D341Med (cell line): ENCODE data around the gene CCDC138.

Experiments used
- DNase-seq: peaks from one replicate; pipeline ENCODE4 v3.0.0; 2012; ENCODE audit warnings: low spot score

Gene CCDC138

GRCh38 chr2:108825736-108826135 lies 39.2 kb downstream of the CCDC138 start:
- no peak for DNase-seq

GRCh38 chr2:108829578-108830310 lies 43.2 kb downstream of the CCDC138 start:
- no peak for DNase-seq

DNA sequence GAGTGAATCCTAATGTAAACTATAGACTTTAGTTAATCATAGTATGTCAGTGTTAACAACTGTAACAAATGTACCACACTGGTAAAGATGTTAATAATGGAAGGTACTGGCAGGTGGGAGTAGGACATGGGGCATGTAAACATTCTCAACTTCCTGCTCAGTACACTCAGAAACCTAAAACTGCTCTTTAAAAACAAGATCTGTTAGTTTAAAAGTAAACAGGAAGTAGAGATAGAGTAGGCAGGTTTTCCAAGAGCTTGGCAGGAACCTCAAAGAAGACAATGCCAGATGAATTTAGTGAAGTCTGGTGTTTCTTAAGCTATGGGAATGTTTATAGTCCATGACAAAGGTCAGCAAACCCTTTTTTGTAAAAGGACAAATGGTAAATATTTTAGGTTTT lies 46.6 kb downstream of the CCDC138 start:
- DNase-seq, result no peak

DNA sequence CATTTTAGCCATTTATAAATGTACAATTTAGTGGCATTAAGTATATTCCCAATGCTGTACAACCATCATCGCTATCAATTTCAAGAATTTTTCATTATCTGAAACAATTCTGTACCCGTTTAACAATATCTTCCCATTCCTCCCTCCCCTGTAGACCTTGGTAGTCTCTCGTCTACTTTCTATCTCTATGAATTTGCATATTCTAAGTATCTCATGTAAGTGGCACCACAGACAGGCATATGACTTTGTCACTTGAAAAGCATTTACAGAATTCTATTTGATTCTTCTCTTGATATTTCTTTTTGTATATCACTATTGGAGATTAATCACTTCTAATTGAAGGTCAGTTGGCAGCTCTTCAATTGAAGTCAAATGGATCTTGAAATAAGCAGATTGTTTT lies 48.0 kb downstream of the CCDC138 start:
- no peak for DNase-seq

DNA sequence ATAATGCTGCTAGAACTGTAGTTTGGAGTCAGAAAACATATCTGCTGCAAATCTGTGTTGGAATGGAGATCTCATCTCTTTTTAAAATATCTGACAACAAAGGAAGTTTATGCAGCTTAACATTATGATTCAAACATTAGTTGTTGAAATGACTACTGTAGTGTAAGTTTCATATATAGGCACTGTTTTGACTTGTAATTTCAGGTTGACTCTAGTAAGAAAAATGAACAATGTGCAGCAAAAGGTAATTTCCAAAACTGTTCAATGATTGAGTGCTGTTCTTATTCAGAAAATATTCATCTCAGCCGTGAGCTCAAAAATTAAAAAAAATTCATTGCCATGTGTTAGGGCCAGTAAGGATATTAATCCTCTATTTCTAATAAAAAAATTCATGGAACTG lies 48.5 kb downstream of the CCDC138 start:
- DNase-seq, result no peak

GRCh38 chr2:108837198-108837597 lies 50.6 kb downstream of the CCDC138 start:
- no peak for DNase-seq

- no peak for DNase-seq
These were observed 54.9 kb downstream of the CCDC138 start for GRCh38 chr2:108841506-108841905.

DNA sequence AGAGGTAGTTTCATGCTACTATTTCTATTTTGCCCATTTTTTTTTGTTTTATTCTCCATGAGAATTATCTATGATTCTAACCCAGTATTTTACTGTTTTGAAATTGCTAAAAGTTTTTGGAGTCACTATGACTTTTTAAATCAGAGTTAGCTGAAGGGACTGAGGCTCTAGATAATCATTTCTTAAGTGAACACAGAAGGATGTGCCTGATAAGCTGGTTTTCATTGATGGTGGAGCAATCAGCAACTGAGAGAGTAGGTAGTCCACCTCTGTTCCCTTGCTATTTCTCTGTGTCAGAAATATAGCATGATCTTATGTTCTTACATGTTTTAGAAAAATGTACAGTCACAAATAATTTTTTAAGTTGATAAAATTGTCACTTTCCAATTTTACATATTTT lies 59.4 kb downstream of the CCDC138 start:
- no peak for DNase-seq

GRCh38 chr2:108847000-108847399 lies 60.4 kb downstream of the CCDC138 start:
- no peak for DNase-seq

DNA sequence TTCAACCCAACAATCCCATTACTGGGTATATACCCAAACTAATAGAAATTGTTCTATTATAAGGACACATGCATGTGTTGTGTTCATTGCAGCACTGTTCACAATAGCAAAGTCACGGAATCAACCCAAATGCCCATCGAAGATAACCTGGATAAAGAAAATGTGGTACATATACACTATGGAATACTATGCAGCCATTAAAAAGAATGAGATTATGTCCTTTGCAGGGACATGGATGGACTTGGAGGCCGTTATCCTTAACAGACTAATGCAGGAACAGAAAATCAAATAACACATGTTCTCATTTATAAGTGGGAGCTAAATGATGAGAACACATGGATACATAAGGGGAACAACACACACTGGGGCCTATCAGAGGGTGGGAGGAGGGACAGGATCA lies 65.8 kb downstream of the CCDC138 start:
- no peak for DNase-seq

- no peak for DNase-seq
These were observed 66.8 kb downstream of the CCDC138 start for GRCh38 chr2:108853421-108853820.

DNA sequence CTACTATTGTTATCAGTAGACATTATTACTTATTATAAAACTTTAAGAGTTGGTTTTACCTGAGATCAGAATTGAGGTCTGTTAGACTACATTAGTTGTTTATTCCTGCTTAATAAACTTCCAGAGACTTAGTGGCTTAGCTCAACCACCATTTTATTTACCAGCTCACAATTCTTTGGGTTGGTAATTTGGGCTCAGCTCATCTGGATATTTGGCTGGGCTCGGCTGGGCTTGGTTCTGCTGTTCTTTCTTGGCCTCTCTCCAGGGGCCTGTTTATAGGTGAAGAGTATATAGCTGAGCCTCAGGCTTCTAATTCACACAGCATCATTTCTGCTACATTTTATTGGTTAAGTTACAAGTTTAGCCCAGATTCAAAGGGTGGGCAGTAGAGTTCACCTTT lies 67.9 kb downstream of the CCDC138 start:
- DNase-seq, result no peak

- DNase-seq, result no peak
These were observed 68.6 kb downstream of the CCDC138 start for GRCh38 chr2:108855194-108855593.

- no peak for DNase-seq
These were observed 72.3 kb downstream of the CCDC138 start for GRCh38 chr2:108858894-108859293.

DNA sequence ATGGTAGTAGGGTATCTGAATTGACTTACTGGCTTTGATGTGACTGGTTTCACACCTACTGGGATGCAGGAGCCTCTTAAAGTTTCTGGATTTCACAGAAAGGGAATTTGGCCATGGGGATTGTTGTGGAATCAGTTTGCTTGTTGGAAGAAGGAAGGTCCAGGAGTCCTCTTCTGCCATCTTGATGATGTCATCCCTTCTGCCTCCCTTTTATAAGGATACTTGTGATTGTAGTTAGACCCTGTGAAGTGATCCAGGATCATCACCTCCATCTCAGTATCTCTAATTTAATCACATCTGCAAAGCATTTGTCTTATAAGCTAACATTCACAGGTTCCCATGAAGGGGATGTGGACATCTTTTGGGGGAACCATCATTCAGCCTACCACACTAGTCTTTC lies 79.5 kb downstream of the CCDC138 start:
- no peak for DNase-seq

DNA sequence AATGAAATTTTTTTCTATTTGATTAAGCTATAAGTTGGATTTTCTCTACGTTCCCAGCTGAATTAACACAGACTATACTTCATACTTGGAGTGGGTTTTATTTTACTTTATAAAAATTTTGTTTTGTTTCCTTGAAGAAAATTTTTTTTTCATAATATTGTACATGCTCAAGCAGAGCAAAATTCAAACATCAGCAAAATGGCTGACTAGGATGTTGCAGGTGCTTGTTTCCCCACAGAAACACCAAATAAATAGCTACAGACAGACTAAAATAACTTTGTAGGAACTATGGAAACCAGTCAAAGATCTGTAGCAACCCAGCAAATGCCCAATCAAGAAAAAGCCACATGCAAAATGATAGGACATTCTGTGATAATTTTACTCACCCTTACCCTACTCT lies 82.3 kb downstream of the CCDC138 start:
- no peak for DNase-seq

DNA sequence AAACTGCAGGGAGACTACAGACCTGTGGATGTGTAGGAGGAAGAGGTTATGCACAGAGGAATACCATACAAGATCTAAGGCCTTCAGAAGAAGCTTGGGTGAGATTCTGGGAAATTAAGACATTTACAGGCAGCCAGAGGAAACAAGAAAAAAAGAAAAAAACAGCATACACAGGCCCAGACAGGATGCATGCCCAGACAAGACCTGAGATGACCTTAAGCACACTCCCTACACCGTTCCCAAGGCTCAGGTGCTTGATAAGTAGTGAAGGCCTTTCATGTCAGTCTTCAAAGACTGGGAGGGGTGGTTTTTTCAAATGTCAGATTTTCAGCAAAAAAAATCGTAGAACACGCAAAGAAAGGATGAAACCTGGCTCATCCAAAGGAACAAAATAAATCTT lies 83.0 kb downstream of the CCDC138 start:
- no peak for DNase-seq

DNA sequence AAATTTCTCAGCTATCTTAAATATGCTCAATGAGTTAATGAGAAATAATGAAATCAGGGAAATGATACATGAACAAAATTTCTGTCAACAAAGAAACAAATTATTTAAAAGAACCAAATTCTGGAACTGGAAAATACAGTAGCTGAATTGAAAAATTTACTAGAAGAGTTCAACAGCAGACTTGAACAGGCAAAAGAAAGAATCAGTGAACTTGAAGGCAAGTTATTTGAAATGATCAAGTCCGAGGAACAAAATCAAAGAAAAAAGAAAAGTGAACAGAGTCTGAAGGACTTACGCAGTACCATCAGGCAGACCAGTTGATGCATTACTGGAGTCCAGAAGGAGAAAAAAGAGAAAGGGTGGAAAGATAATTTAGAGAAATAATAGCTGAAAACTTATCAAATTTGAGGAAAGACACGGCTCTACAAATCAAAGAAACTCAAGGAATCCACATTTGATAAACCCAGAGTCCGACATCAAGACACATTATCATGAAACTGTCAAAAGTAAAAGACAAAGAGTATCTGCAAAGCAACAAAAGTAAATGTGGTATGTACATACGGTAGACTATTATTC lies 83.6 kb downstream of the CCDC138 start:
- DNase-seq, result no peak

DNA sequence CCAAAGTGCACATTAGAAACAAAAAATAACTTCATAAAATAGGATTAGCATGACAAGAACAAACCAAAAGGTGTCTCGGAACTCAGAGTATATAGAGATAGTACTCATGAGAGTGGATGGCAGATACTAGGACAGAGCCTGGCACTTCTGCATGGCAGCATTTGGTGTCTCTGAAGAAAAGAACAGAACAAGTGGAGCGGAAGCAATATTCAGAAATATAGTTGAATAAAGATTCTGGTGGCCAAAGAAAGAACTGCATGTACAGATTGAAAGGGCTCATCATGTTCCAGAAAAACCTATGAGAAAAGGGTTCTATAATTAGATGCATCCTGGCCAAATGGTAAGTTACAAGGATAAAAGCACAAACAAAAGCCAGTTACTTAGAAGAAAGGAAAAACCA lies 90.9 kb downstream of the CCDC138 start:
- no peak for DNase-seq

- DNase-seq, result no peak
These were observed 91.7 kb downstream of the CCDC138 start for GRCh38 chr2:108878276-108878675.

DNA sequence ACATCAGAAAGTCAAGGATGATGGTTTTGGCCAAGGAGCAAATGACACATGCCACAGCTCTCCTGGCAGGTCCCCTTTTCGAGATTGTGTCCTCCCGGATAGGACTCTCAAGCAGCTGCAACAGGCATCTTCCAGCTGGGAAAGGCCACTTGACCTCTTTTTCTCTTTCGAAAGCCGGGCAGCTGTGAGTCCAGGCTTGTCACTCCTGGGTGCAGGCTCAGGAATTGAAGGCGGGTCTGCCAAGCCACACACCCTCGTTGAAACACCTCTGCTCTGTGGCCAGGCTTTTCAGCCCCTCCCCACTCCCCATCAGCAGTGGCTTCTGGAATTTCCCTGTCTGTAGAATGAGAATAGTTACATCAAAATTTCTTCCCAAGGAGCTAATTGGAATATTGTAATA lies 98.0 kb downstream of the CCDC138 start:
- DNase-seq, result no peak

DNA sequence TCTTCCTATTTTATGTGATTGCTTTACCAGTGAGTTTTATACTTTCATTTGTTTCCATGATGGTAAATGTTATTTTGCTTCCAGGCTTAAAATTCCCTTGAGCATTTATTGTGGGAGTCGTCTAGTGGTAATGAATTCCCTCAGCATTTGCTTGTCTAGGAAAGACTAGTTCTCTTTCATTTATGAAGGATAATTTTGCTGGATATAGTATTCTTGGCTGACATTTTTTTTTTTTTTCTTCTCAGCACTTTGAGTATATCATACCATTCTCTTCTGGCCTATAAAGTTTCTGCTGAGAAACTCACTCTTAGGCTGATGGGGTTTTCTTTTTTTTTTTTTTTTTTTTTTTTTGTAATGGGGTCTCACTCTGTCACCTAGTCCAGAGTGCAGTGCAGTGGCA lies 103.3 kb downstream of the CCDC138 start:
- no peak for DNase-seq

DNA sequence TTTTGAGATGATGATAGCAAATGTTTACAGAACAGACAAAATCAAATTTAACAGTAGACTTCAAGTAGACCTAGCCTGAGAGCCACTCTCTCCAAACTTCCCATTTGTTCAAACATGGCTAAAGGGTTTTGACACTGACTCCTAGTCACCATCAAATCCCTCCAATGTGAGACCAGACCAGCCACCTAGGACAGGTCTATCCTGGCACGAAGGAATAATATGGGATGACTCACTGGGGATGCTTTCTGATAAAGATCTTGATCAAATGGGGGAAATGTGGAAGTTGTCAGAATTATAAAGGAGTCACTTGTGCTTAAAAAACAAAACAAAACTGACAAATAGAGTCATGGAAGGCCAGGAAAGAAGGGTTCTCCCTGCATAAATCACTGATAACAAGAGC lies 106.7 kb downstream of the CCDC138 start:
- DNase-seq, result no peak

DNA sequence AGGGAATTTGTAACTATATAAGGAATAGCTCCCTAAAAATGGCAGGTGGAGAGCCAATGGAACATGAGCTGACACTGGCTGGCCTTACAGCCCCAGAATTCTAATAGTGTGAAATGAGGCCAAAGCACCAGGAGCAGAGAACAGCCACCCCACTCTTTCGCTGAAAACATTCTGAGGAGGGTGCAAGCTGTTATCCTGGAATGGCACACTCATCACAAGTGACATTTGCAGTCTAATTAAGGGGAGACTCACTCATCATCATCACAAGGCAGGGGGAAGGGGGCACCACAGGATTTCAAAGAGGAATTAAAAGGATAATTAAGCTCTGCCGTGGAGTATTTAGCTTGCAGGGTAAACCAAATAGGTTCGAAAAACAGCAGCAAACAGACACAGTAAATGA lies 108.2 kb downstream of the CCDC138 start:
- no peak for DNase-seq
